Nephron progenitor cell (in vitro differentiated cells): ENCODE results near the gene GRK3.
"Not testable (repeated sequence)": the region's sequence is repeated elsewhere in the genome, so short reads cannot be mapped to it uniquely, and the experiment has no call there.

Experiments
- DNase-seq: peaks from one replicate; pipeline ENCODE4 v3.0.0; 2021
- H3K27ac Mint-ChIP-seq: 2 replicates; pipeline ENCODE4 v1.8.0; 2021; ENCODE audit warnings: mild to moderate bottlenecking, moderate library complexity, mixed read lengths
- H3K27me3 Mint-ChIP-seq: 2 replicates; pipeline ENCODE4 v1.8.0; 2021; ENCODE audit warnings: mild to moderate bottlenecking, low read depth, mixed read lengths; ENCODE audit not compliant: poor library complexity
- H3K36me3 Mint-ChIP-seq: 2 replicates; pipeline ENCODE4 v1.8.0; 2021; ENCODE audit warnings: low read depth, mixed read lengths
- H3K4me1 Mint-ChIP-seq: 2 replicates; pipeline ENCODE4 v1.8.0; 2021; ENCODE audit warnings: mixed read lengths
- H3K4me3 Mint-ChIP-seq: 2 replicates; pipeline ENCODE4 v1.8.0; 2021; ENCODE audit warnings: mild to moderate bottlenecking, moderate library complexity, mixed read lengths
- H3K9me3 Mint-ChIP-seq: 2 replicates; pipeline ENCODE4 v1.8.0; 2021; ENCODE audit warnings: mild to moderate bottlenecking, moderate library complexity, mixed read lengths
- TF ChIP-seq, protein P1 (sequence below): fragments of 200-600 bp; sonication (generic); IDR thresholded peaks from 2 replicates; pipeline ENCODE4 v1.5.0; 2021; ENCODE audit warnings: antibody characterized with exemption

GRK3 gene

DNA sequence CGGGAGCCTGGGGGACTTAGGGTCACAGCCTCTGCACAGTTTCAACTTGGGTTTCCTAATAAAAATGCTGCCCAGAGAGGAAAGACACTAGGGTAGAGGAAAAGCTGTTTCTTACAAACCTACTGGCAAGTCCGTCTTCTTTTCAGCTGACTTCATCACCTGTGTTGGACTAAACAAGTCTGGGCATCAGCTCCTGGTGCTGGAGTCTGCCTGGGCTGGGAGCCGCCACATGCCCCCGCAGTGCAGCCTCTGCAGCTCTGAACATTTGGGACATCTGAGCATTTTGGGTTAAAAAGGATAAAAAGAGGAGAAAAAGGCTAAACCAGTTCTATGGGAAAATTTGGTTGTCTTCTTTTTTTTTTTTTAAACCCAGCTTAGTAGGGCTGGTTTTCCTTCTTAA lies 49.1 kb downstream of the GRK3 start:
- H3K4me3 Mint-ChIP-seq, H3K27me3 Mint-ChIP-seq, DNase-seq, H3K27ac Mint-ChIP-seq: not testable (repeated sequence)
- peaks cover 16% of the 10 kb centered on the region for H3K4me1 Mint-ChIP-seq
- H3K36me3 Mint-ChIP-seq, result peaks cover 21% of the 10 kb centered on the region
- H3K9me3 Mint-ChIP-seq, result peaks cover 22% of the 10 kb centered on the region

DNA sequence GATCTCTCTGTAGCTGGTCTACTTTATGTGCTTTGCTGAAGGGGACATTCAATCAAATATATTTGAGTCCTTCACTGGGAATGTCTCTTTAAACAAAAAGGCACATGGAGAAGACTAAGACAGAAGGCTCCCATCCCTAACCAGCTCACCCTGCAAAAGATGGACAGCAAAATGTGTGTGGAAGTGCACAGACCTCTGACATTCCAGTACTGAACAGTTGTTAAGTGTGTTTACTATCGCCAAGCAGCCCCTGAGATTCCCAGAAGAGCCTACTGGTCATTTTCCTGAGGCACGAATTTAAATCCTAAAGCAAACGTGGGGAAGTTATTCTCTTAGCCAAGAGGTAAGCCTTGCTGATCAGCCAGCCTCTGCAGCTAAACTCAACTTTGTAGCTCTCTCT lies 50.3 kb downstream of the GRK3 start:
- DNase-seq, H3K4me3 Mint-ChIP-seq, H3K27me3 Mint-ChIP-seq: not testable (repeated sequence)
- H3K36me3 Mint-ChIP-seq, result peaks cover 21% of the 10 kb centered on the region
- peaks cover 22% of the 10 kb centered on the region for H3K9me3 Mint-ChIP-seq
- peak overlapping the region; percentile 37 for H3K27ac Mint-ChIP-seq
- H3K4me1 Mint-ChIP-seq, result peaks cover 18% of the 10 kb centered on the region

DNA sequence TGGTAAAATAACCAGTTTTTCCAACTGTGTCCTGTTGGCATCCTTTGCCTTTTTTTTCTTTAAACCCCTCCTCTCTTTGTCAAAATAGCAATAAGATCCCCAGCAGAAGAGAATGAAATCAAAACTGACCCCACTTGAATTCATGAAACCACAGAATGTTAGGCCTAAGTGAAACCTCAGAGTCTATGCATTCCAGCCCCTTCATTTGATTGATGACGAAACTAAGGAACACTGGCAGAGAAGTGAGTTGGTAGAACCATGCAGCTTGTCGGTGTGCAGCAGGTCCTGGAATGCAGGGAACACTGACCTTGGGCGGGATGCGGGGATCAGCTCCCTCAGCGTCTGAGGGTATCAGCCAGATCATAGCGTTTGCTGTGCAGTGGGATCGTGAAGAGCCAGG lies 57.5 kb downstream of the GRK3 start:
- peaks cover 38% of the 10 kb centered on the region for H3K4me1 Mint-ChIP-seq
- H3K27me3 Mint-ChIP-seq, result no peaks in the 10 kb centered on the region
- TF ChIP-seq, protein P1, sequence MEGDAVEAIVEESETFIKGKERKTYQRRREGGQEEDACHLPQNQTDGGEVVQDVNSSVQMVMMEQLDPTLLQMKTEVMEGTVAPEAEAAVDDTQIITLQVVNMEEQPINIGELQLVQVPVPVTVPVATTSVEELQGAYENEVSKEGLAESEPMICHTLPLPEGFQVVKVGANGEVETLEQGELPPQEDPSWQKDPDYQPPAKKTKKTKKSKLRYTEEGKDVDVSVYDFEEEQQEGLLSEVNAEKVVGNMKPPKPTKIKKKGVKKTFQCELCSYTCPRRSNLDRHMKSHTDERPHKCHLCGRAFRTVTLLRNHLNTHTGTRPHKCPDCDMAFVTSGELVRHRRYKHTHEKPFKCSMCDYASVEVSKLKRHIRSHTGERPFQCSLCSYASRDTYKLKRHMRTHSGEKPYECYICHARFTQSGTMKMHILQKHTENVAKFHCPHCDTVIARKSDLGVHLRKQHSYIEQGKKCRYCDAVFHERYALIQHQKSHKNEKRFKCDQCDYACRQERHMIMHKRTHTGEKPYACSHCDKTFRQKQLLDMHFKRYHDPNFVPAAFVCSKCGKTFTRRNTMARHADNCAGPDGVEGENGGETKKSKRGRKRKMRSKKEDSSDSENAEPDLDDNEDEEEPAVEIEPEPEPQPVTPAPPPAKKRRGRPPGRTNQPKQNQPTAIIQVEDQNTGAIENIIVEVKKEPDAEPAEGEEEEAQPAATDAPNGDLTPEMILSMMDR, result no peak
- H3K9me3 Mint-ChIP-seq, result no peaks in the 10 kb centered on the region
- peak overlapping the region; percentile 18 for H3K27ac Mint-ChIP-seq
- no peak overlapping the region for H3K4me3 Mint-ChIP-seq
- H3K36me3 Mint-ChIP-seq, result peaks cover 22% of the 10 kb centered on the region
- DNase-seq, result peak; percentile 20

- H3K9me3 Mint-ChIP-seq, result no peaks in the 10 kb centered on the region
- peaks cover 22% of the 10 kb centered on the region for H3K36me3 Mint-ChIP-seq
- no peak overlapping the region for H3K4me3 Mint-ChIP-seq
- H3K27me3 Mint-ChIP-seq, result no peaks in the 10 kb centered on the region
- TF ChIP-seq, protein P1, result no peak
- peaks cover 38% of the 10 kb centered on the region for H3K4me1 Mint-ChIP-seq
- H3K27ac Mint-ChIP-seq, result no peak overlapping the region
- DNase-seq, result no peak
These were observed 58.8 kb downstream of the GRK3 start for GRCh38 chr22:25623310-25623734.

GRCh38 chr22:25623851-25624250 lies 59.4 kb downstream of the GRK3 start:
- H3K27ac Mint-ChIP-seq, result no peak overlapping the region
- TF ChIP-seq, protein P1, result no peak
- no peaks in the 10 kb centered on the region for H3K9me3 Mint-ChIP-seq
- DNase-seq, result no peak
- H3K4me1 Mint-ChIP-seq, result peaks cover 38% of the 10 kb centered on the region
- no peak overlapping the region for H3K4me3 Mint-ChIP-seq
- H3K27me3 Mint-ChIP-seq, result no peaks in the 10 kb centered on the region
- peaks cover 22% of the 10 kb centered on the region for H3K36me3 Mint-ChIP-seq

- H3K4me1 Mint-ChIP-seq, result peaks cover 38% of the 10 kb centered on the region
- no peak for DNase-seq
- no peaks in the 10 kb centered on the region for H3K9me3 Mint-ChIP-seq
- no peaks in the 10 kb centered on the region for H3K27me3 Mint-ChIP-seq
- no peak overlapping the region for H3K27ac Mint-ChIP-seq
- peaks cover 22% of the 10 kb centered on the region for H3K36me3 Mint-ChIP-seq
- TF ChIP-seq, protein P1, result no peak
- no peak overlapping the region for H3K4me3 Mint-ChIP-seq
These were observed 60.0 kb downstream of the GRK3 start for GRCh38 chr22:25624476-25624875.

- not testable (repeated sequence) for H3K9me3 Mint-ChIP-seq, H3K27me3 Mint-ChIP-seq, H3K4me3 Mint-ChIP-seq, DNase-seq
- H3K27ac Mint-ChIP-seq, result peak overlapping the region; percentile 86
- H3K4me1 Mint-ChIP-seq, result peaks cover 32% of the 10 kb centered on the region
- peaks cover 22% of the 10 kb centered on the region for H3K36me3 Mint-ChIP-seq
These were observed 61.5 kb downstream of the GRK3 start for GRCh38 chr22:25625747-25626623.
